Lower lobe of right lung (tissue), 2 donors: ENCODE data around the gene MTERF1. TPM values are rescaled to one million over a fixed set of nuclear protein-coding genes. Genes with fewer than 3 reads are reported as not detected.

Source experiments
- ATAC-seq, 2 donors: fragments of 200-7000 bp; cut with Tn5 transposase; one replicate each; pipeline ENCODE4 v1.9.1; 2020 to 2022; ENCODE audit warnings: mild to moderate bottlenecking in 2 of 2, moderate library complexity in 2 of 2
- DNase-seq: peaks from one replicate; pipeline ENCODE4 v3.0.0-alpha.2; 2020
- H3K27ac ChIP-seq: fragments of 200-600 bp; one replicate; pipeline ENCODE4 v1.8.0; 2022
- H3K27me3 ChIP-seq: fragments of 200-600 bp; one replicate; pipeline ENCODE4 v1.8.0; 2022; ENCODE audit warnings: low read depth
- H3K36me3 ChIP-seq: fragments of 200-600 bp; one replicate; pipeline ENCODE4 v1.8.0; 2022; ENCODE audit warnings: mild to moderate bottlenecking
- H3K4me1 ChIP-seq: fragments of 200-600 bp; one replicate; pipeline ENCODE4 v1.8.0; 2022
- H3K4me3 ChIP-seq: fragments of 200-600 bp; one replicate; pipeline ENCODE4 v1.8.0; 2022; ENCODE audit warnings: mild to moderate bottlenecking
- H3K9me3 ChIP-seq: fragments of 200-600 bp; one replicate; pipeline ENCODE4 v1.8.0; 2022
- intact Hi-C: fragments of 100-400 bp; cut with DNase I; formaldehyde crosslinking; loops from one replicate; pipeline ENCODE4 v1.11.0; 2022
- total RNA-seq: library from RNA; stranded (reverse); fragmentation: NEBNext Ultra II Directional; extraction: Animal tissue kit (Norgen Biotek cat#: 25700); gene quantifications from one replicate; pipeline ENCODE4 v1.2.1, GENCODE V29; 2021
- TF ChIP-seq, protein P1 (sequence below): fragments of 200-600 bp; IDR thresholded peaks from one replicate; pipeline ENCODE4 v1.8.0; 2022; ENCODE audit warnings: antibody characterized with exemption, mild to moderate bottlenecking
- donor health status: DM: no; HTN: yes; CAD: no; lungs with severe emphysema.

MTERF1 gene
- total RNA-seq, 1 donor from 2014 or later, result 11.5 TPM

DNA sequence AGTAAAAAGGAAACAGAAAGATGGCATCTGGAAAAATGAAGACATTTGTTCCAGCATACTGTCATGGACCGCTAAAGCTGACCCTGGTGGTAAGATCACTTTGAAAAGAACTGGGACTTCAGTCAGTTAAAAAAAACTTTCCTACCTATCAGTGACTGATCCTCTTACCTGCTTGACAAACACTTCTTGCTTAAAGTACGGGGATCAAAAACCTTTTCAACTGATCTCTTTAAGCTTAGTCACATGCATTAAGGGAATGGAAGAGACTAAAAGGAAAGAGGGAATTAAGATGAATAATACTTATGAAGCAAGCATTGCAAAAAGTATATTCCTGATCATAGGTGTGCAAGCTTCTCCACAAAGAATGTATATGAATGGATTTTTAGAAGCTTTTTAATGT is 42.1 kb downstream of the MTERF1 start:
- peaks cover 4% of the 10 kb centered on the region for H3K4me1 ChIP-seq
- TF ChIP-seq, protein P1, sequence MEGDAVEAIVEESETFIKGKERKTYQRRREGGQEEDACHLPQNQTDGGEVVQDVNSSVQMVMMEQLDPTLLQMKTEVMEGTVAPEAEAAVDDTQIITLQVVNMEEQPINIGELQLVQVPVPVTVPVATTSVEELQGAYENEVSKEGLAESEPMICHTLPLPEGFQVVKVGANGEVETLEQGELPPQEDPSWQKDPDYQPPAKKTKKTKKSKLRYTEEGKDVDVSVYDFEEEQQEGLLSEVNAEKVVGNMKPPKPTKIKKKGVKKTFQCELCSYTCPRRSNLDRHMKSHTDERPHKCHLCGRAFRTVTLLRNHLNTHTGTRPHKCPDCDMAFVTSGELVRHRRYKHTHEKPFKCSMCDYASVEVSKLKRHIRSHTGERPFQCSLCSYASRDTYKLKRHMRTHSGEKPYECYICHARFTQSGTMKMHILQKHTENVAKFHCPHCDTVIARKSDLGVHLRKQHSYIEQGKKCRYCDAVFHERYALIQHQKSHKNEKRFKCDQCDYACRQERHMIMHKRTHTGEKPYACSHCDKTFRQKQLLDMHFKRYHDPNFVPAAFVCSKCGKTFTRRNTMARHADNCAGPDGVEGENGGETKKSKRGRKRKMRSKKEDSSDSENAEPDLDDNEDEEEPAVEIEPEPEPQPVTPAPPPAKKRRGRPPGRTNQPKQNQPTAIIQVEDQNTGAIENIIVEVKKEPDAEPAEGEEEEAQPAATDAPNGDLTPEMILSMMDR, result no peak
- H3K36me3 ChIP-seq, result no peaks in the 10 kb centered on the region
- no peak for ATAC-seq
- no peaks in the 10 kb centered on the region for H3K27me3 ChIP-seq
- H3K4me3 ChIP-seq, result no peak overlapping the region
- no peak for DNase-seq
- H3K27ac ChIP-seq, result no peak overlapping the region
- intact Hi-C loops, result no loop called here
- H3K9me3 ChIP-seq, result no peaks in the 10 kb centered on the region

DNA sequence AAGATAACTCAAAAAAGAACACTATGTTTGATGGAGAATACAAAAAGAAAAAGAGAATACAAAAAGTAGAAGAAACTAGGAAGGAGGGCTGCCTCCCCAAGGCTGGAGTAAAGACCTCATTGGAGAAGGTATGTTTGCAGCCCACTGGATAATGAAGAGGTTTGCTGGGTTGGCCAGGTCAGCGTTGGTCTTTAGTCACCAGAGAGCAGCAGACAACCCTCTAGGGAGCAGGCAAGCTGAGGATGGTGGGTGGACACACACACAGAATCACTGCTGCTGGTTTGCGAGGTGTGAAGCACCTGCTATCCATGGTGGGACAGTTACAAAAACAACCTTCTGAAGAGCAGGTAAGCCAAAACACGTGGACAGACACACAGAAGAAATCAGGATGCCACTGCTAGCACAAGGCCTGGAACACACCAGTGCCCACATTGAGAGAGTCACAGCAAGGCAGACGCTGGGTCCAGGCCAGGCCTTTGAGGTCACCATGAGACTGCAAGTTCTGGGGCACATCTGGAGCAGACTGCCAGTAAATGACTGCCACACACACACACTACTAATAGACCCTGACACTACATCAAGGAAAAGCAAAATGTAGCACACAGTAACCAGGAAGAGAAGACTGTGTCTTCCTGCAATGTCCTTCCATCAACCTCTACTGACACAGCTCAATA is 43.0 kb downstream of the MTERF1 start:
- TF ChIP-seq, protein P1, result no peak
- intact Hi-C loops, result no loop called here
- Histone ChIP-seq H3K27me3 (no peaks in the 10 kb centered on the region), H3K27ac (no peak overlapping the region), H3K36me3 (no peaks in the 10 kb centered on the region), H3K4me3 (no peak overlapping the region), H3K9me3 (no peaks in the 10 kb centered on the region), H3K4me1 (peaks cover 4% of the 10 kb centered on the region)
- DNase-seq (no peak), ATAC-seq (no peak)

DNA sequence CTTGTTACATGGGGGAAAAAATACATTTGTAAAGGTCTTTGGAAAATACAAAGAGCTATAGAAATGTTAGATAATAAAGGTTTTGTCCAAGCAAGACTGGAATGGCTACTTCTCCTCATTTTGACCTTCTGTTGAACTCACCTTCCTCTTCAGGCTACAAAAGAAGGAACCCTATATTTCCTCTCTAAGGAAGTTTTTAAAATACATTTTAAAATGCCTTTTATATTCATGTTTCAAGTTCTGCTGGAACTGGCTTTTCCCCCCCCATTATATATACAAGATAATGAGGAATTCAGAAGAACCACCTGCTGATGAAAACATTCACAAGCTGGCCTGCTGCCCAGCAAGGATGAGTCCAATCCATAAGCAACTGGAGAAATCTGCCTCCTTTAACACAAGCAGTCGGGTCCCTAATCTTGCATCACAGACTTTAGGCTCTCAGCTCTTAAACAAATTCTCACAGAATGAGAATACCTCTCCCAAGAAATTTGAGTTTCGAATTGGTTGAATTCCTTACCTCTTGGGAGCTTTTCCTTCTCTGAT is 44.6 kb downstream of the MTERF1 start:
- DNase-seq, result no peak
- intact Hi-C loops, result no loop called here
- no peaks in the 10 kb centered on the region for H3K36me3 ChIP-seq
- no peak overlapping the region for H3K27ac ChIP-seq
- no peak overlapping the region for H3K4me3 ChIP-seq
- H3K27me3 ChIP-seq, result no peaks in the 10 kb centered on the region
- H3K9me3 ChIP-seq, result no peaks in the 10 kb centered on the region
- peaks cover 4% of the 10 kb centered on the region for H3K4me1 ChIP-seq
- ATAC-seq, result no peak
- TF ChIP-seq, protein P1, result no peak

DNA sequence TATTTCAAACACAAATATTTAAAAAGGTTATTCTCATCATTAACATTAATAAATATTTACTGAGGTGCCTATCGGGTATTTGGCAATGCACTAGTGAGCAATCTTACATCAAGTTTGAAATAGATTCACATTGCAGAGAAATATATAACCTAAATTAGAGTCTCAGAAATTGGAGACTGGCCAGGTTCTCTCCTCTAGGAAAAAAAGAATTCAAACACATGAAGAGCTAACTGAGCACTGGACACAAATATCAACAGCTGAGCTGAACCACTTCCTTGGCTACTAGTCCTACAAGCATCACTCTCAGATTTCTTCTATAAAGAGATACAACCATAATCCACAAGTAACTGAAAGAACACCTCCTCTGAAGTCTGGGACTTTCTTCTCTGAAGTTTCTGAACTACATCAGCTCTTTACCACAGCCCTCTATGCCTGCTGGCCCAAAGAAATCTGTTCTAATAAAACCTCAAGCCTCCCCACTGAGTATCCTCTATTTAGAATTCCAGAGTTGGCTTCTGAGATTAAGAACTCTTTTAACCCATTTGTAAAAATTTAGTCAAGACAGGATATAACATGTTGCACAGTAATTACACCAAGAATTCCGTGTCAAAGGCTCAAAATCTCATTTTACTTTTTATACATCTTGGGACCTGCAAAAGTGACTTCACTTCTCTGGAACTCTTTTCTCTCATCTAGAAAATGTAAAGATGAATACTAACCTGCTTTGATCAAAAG is 45.2 kb downstream of the MTERF1 start:
- TF ChIP-seq, protein P1, result no peak
- Histone ChIP-seq H3K27me3 (no peaks in the 10 kb centered on the region), H3K4me3 (no peak overlapping the region), H3K4me1 (peaks cover 4% of the 10 kb centered on the region), H3K36me3 (no peaks in the 10 kb centered on the region), H3K9me3 (no peaks in the 10 kb centered on the region), H3K27ac (no peak overlapping the region)
- no peak for DNase-seq
- intact Hi-C loops, result no loop called here
- no peak for ATAC-seq

DNA sequence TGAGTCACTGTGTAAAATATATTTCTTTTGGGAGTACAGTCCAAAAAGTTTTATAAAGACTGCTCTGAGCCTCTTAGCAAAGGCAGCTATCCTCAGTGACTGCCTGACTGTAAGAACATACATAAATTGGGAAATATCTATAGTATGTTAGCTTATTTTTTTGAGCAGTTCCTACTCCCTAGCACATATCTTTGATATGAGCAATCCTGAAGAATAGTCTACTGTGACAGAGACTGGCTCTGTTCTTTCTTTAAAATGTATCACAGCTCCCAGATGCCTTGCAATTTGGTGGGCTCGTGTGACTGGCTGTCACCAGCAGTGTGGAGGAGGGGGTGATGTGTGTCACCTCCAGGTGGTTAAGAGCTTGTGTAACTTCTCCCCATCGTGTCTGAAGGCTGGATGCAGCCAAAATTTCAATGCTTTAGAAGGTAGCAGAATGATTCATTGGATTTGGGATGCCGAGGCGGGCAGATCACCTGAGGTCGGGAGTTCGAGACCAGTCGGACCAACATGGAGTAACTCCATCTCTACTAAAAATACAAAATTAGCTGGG is 47.9 kb downstream of the MTERF1 start:
- Histone ChIP-seq H3K9me3 (no peaks in the 10 kb centered on the region), H3K27me3 (no peaks in the 10 kb centered on the region), H3K4me1 (peaks cover 4% of the 10 kb centered on the region), H3K4me3 (no peak overlapping the region), H3K36me3 (no peaks in the 10 kb centered on the region), H3K27ac (no peak overlapping the region)
- no peak for DNase-seq
- intact Hi-C loops, result no loop called here
- no peak for ATAC-seq
- TF ChIP-seq, protein P1, result no peak
